WTC11 (cell line): Measurements from ENCODE around the gene AOC1. TPM values are rescaled to one million over a fixed set of nuclear protein-coding genes. Genes with fewer than 3 reads are reported as not detected.

ENCODE experiments used
- ATAC-seq: fragments of 200-7000 bp; cut with Tn5 transposase; 2 replicates; pipeline ENCODE4 v1.10.0; 2021; ENCODE audit warnings: mild to moderate bottlenecking, moderate library complexity
- CTCF ChIA-PET: fragments of 300-600 bp; sonication (Branson Sonifier 250); formaldehyde crosslinking; loops from one replicate; lab custom pipeline; 2021; ENCODE audit warnings: antibody characterized with exemption; lab: Charles Lee
- POLR2A ChIA-PET: fragments of 350-600 bp; sonication (Branson Sonifier 250); formaldehyde crosslinking; loops from one replicate; lab custom pipeline; 2021; ENCODE audit warnings: antibody characterized with exemption; lab: Charles Lee
- DNase-seq: peaks from one replicate; pipeline ENCODE4 v3.0.0; 2021; ENCODE audit warnings: low spot score
- H3K27ac Mint-ChIP-seq: 2 replicates; pipeline ENCODE4 v1.8.0; 2021; ENCODE audit warnings: mixed read lengths
- H3K27me3 Mint-ChIP-seq: 2 replicates; pipeline ENCODE4 v1.8.0; 2021; ENCODE audit warnings: low read depth, mild to moderate bottlenecking, moderate library complexity, mixed read lengths
- H3K36me3 Mint-ChIP-seq: 2 replicates; pipeline ENCODE4 v1.8.0; 2021; ENCODE audit warnings: mixed read lengths
- H3K4me1 Mint-ChIP-seq: 2 replicates; pipeline ENCODE4 v1.8.0; 2022; ENCODE audit warnings: mixed read lengths
- H3K4me3 Mint-ChIP-seq: 2 replicates; pipeline ENCODE4 v1.8.0; 2021; ENCODE audit warnings: mild to moderate bottlenecking, moderate library complexity, mixed read lengths
- H3K9me3 Mint-ChIP-seq: 2 replicates; pipeline ENCODE4 v1.8.0; 2021; ENCODE audit warnings: mixed read lengths
- ESRRA ChIP-seq: sonication (generic); formaldehyde crosslinking; IDR thresholded peaks from 2 replicates; pipeline ENCODE4 v1.8.1; 2022; ENCODE audit warnings: mild to moderate bottlenecking, missing genetic modification reagents, borderline replicate concordance
- FOXJ3 ChIP-seq: sonication (generic); formaldehyde crosslinking; IDR thresholded peaks from 2 replicates; pipeline ENCODE4 v1.9.0; 2021; ENCODE audit warnings: missing genetic modification reagents, mild to moderate bottlenecking, borderline replicate concordance
- FOXP1 ChIP-seq: sonication (generic); formaldehyde crosslinking; IDR thresholded peaks from 2 replicates; pipeline ENCODE4 v1.8.0; 2022; ENCODE audit warnings: missing genetic modification reagents, mild to moderate bottlenecking, moderate library complexity, borderline replicate concordance
- HMGA2 ChIP-seq: fragments of 250-450 bp; sonication (Bioruptor Pico); IDR thresholded peaks from 2 replicates; pipeline ENCODE4 v1.4.0; 2021; ENCODE audit warnings: mild to moderate bottlenecking, moderate library complexity
- KAT7 ChIP-seq: sonication (generic); formaldehyde crosslinking; IDR thresholded peaks from 2 replicates; pipeline ENCODE4 v1.8.1; 2023; ENCODE audit warnings: missing genetic modification reagents, mild to moderate bottlenecking, borderline replicate concordance
- MYBL2 ChIP-seq: sonication (generic); formaldehyde crosslinking; IDR thresholded peaks from 2 replicates; pipeline ENCODE4 v1.8.1; 2023; ENCODE audit warnings: mild to moderate bottlenecking, moderate library complexity, missing genetic modification reagents
- NFYB ChIP-seq: sonication (generic); formaldehyde crosslinking; conservative IDR thresholded peaks from 2 replicates; pipeline ENCODE4 v1.8.0; 2022; ENCODE audit warnings: low read depth, missing genetic modification reagents
- NR2C2 ChIP-seq: sonication (generic); formaldehyde crosslinking; IDR thresholded peaks from 2 replicates; pipeline ENCODE4 v1.8.0; 2022; ENCODE audit warnings: mild to moderate bottlenecking, missing genetic modification reagents
- OVOL2 ChIP-seq: fragments of 250-450 bp; sonication (Bioruptor Pico); IDR thresholded peaks from 2 replicates; pipeline ENCODE4 v1.9.0; 2021; ENCODE audit warnings: mild to moderate bottlenecking, borderline replicate concordance
- SMAD3 ChIP-seq: sonication (generic); formaldehyde crosslinking; IDR thresholded peaks from 2 replicates; pipeline ENCODE4 v1.8.0; 2022; ENCODE audit warnings: missing genetic modification reagents, mild to moderate bottlenecking, borderline replicate concordance
- TEAD1 ChIP-seq: sonication (generic); formaldehyde crosslinking; IDR thresholded peaks from 2 replicates; pipeline ENCODE4 v1.8.0; 2022; ENCODE audit warnings: mild to moderate bottlenecking, missing genetic modification reagents
- USF2 ChIP-seq: sonication (generic); formaldehyde crosslinking; IDR thresholded peaks from 2 replicates; pipeline ENCODE4 v1.8.1; 2023; ENCODE audit warnings: mild to moderate bottlenecking, missing genetic modification reagents, moderate library complexity
- ZBTB21 ChIP-seq: sonication (generic); formaldehyde crosslinking; IDR thresholded peaks from 2 replicates; pipeline ENCODE4 v1.8.1; 2023; ENCODE audit warnings: mild to moderate bottlenecking, missing genetic modification reagents, borderline replicate concordance
- ZBTB43 ChIP-seq: sonication (generic); formaldehyde crosslinking; IDR thresholded peaks from 2 replicates; pipeline ENCODE4 v1.8.1; 2023; ENCODE audit warnings: mild to moderate bottlenecking, missing genetic modification reagents
- ZNF121 ChIP-seq: sonication (generic); formaldehyde crosslinking; IDR thresholded peaks from 2 replicates; pipeline ENCODE4 v1.8.0; 2023; ENCODE audit warnings: missing genetic modification reagents
- ZNF416 ChIP-seq: fragments of 250-450 bp; sonication (Bioruptor Pico); IDR thresholded peaks from 2 replicates; pipeline ENCODE4 v1.9.0; 2021; ENCODE audit warnings: mild to moderate bottlenecking, inconsistent platforms
- ZNF423 ChIP-seq: fragments of 250-450 bp; sonication (Bioruptor Pico); IDR thresholded peaks from 2 replicates; pipeline ENCODE4 v2.1.2; 2022; ENCODE audit warnings: mild to moderate bottlenecking, moderate library complexity
- ZSCAN18 ChIP-seq: fragments of 250-450 bp; sonication (Bioruptor Pico); IDR thresholded peaks from 2 replicates; pipeline ENCODE4 v2.1.2; 2022; ENCODE audit warnings: mild to moderate bottlenecking, moderate library complexity
- total RNA-seq: library from RNA; stranded (reverse); gene quantifications from 3 replicates; pipeline ENCODE4 v1.2.3, GENCODE V29; 2021
- TF ChIP-seq, protein P1 (sequence below): sonication (generic); formaldehyde crosslinking; IDR thresholded peaks from 2 replicates; pipeline ENCODE4 v1.8.1; 2022; ENCODE audit warnings: low read depth, mild to moderate bottlenecking, moderate library complexity, missing genetic modification reagents, borderline replicate concordance
- TF ChIP-seq, protein P2 (sequence below): sonication (generic); formaldehyde crosslinking; conservative IDR thresholded peaks from 2 replicates; pipeline ENCODE4 v1.8.1; 2022; ENCODE audit warnings: mild to moderate bottlenecking, missing genetic modification reagents

Gene AOC1
- total RNA-seq, 1 experiment from 2014 or later = 0.17 TPM

GRCh38 chr7:150848111-150848510 is 4.2 kb upstream of the AOC1 start (continued):
- TF ChIP-seq ZBTB43 (no peak), ZBTB21 (CRISPR knock-in tag) (no peak), FOXJ3 (CRISPR knock-in tag) (no peak), HMGA2 (CRISPR knock-in tag) (no peak), ESRRA (CRISPR knock-in tag) (no peak), ZSCAN18 (CRISPR knock-in tag) (no peak), NR2C2 (CRISPR knock-in tag) (no peak)
- TF ChIP-seq, protein P1, sequence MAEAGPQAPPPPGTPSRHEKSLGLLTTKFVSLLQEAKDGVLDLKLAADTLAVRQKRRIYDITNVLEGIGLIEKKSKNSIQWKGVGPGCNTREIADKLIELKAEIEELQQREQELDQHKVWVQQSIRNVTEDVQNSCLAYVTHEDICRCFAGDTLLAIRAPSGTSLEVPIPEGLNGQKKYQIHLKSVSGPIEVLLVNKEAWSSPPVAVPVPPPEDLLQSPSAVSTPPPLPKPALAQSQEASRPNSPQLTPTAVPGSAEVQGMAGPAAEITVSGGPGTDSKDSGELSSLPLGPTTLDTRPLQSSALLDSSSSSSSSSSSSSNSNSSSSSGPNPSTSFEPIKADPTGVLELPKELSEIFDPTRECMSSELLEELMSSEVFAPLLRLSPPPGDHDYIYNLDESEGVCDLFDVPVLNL (CRISPR knock-in tag) = no peak

- no peaks in the 10 kb centered on the region for H3K36me3 Mint-ChIP-seq
- peaks cover 8% of the 10 kb centered on the region for H3K4me1 Mint-ChIP-seq
- POLR2A ChIA-PET = no interaction called here
- CTCF ChIA-PET = no interaction called here
- ATAC-seq (no peak), DNase-seq (no peak)
- H3K27ac Mint-ChIP-seq = no peak overlapping the region
- peaks cover 5% of the 10 kb centered on the region for H3K27me3 Mint-ChIP-seq
- no peak overlapping the region for H3K4me3 Mint-ChIP-seq
- no peak for TF ChIP-seq ZNF121 (CRISPR knock-in tag)
- TF ChIP-seq KAT7 (CRISPR knock-in tag) = no peak
- no peaks in the 10 kb centered on the region for H3K9me3 Mint-ChIP-seq
Observed at GRCh38 chr7:150848561-150849115, 3.7 kb upstream of the AOC1 start.

DNA sequence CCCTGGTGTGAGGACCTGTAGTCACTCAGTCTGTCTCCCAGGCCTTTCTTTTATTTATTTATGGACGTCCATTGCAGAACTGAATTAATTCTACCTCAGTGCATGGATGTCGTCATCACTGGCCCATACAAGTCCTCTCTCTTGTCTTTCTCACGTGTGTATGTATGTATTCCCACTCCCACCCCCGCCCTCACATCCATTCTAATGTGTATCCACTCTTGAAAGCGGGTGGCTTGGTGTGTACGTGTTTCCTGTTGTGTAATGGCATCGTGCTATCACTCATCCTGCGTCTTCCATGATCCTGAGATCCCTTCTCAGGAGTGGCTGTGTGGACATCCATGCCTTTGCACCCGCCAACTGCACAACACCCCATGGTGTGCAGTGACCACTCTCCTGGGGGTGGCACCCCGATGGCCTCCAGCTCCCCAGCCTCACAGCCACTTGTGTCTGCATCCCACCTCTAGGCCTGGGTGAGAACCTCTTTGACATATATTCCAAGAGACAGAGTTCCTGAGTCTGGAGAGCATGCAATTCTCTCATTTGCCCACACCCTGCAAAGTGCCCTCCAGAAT is 3.0 kb upstream of the AOC1 start:
- CTCF ChIA-PET = no interaction called here
- TF ChIP-seq ZNF416 (CRISPR knock-in tag) (no peak), NFYB (no peak), MYBL2 (CRISPR knock-in tag) (no peak), OVOL2 (CRISPR knock-in tag) (no peak), FOXP1 (CRISPR knock-in tag) (no peak), ZNF423 (CRISPR knock-in tag) (no peak)
- TF ChIP-seq, all 79 proteins: peak for 0
- no peak for DNase-seq
- peaks cover 8% of the 10 kb centered on the region for H3K4me1 Mint-ChIP-seq
- no peak overlapping the region for H3K27ac Mint-ChIP-seq
- H3K27me3 Mint-ChIP-seq = peaks cover 5% of the 10 kb centered on the region
- no peaks in the 10 kb centered on the region for H3K9me3 Mint-ChIP-seq
- no peak for ATAC-seq
- POLR2A ChIA-PET = no interaction called here
- H3K4me3 Mint-ChIP-seq = no peak overlapping the region
- no peaks in the 10 kb centered on the region for H3K36me3 Mint-ChIP-seq

DNA sequence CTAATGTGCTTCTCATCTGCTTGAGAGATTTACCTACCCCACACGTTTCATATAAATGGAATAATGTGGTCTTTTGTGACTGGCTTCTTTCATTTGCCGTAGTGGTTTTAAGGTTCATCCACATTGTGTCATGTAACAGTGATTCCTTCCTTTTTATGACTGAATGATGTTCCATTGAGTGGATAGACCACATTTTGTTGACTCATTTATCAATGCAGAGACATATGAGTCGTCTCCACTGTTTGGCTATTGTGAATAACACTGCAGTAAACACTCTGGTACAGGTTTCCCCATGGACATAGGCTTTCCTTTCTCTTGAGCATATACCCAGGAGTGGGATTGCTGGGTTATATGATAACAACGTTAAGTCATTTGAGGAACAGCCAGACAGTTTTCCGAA is 2.0 kb upstream of the AOC1 start:
- ATAC-seq (no peak), DNase-seq (no peak)
- POLR2A ChIA-PET = no interaction called here

More for the DNA sequence above, 2.0 kb upstream of the AOC1 start:
- Mint-ChIP-seq H3K4me3 (no peak overlapping the region), H3K36me3 (no peaks in the 10 kb centered on the region), H3K9me3 (no peaks in the 10 kb centered on the region), H3K4me1 (peaks cover 8% of the 10 kb centered on the region), H3K27me3 (peaks cover 5% of the 10 kb centered on the region)
- CTCF ChIA-PET = no interaction called here
- TF ChIP-seq KAT7 (CRISPR knock-in tag) = no peak
- TF ChIP-seq, protein P2, sequence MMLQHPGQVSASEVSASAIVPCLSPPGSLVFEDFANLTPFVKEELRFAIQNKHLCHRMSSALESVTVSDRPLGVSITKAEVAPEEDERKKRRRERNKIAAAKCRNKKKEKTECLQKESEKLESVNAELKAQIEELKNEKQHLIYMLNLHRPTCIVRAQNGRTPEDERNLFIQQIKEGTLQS = no peak
- no peak for TF ChIP-seq ZNF416 (CRISPR knock-in tag)
- no peak for TF ChIP-seq TEAD1 (CRISPR knock-in tag)
- no peak for TF ChIP-seq USF2 (CRISPR knock-in tag)
- TF ChIP-seq SMAD3 (CRISPR knock-in tag) = no peak
- TF ChIP-seq, all 79 proteins: peak for 0
- no peak overlapping the region for H3K27ac Mint-ChIP-seq
